ENCODE data around the gene APBA3.
A peak's percentile ranks its signal among the peaks of the same experiment; 100 is the strongest.
"Not testable (repeated sequence)": the region's sequence is repeated elsewhere in the genome, so short reads cannot be mapped to it uniquely, and the experiment has no call there.

Gene APBA3

DNA sequence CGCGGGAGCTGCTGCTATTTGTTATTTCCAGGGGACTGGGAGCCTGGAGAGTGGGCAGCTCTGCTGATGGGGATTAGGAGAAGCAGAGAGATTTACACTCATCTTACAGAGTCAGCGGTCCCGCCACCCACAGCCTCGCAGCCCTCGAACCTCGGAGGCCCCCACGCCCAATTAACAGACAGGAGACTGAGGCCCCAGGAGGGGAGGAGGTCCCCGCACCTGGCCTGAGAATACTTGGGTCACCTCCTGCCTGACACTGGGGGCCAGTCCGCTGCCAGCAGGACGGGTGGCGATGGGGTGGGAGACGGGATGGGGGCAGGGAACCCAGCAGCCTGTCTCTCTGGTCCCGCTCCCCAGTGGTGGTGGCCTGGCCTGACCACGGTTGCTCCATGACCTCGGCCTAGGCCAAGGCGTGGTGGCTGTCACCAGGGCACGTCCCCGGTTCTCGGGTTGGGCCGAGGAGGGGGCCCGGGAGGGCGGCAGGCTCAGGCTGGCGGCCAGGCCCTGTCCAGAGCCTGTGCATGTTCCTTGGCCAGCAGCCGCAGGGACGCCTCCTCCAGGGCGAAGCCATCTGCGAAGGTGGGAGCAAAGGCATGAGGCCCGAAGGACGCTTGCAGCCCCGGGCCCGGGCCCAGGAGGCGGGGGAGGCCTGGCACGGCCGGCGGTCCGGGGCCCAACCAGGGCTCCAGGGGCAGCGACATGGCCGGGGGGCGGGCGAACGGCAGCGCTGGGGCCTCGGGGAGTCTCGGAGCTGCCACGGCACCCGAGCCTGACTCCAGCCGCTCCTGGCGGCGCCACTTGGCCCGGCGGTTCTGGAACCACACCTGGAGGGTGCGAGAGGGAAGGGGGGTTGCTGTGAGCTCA is 8.9 kb upstream of the APBA3 start:
- DNase-seq: no peak

DNA sequence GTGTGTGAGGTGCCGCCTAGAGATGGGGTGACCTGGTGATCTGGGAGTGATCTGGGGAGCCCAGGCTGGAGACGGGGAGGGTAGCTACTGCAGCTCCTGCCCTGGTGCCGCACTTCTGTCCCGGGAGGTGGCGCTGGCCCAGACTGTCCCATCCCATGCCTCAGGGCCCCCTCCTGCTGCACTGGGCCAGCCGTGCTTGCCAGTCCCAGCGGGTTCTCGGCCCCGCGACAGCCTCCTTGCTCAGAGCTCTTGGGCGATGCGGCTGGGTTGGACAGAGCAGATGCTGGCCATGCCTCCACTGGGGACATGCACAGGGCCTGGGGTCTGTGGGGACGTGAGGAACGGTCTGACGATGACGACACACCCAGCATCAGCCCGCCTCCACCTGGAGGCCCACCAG is 8.0 kb upstream of the APBA3 start:
- DNase-seq: no peak

DNA sequence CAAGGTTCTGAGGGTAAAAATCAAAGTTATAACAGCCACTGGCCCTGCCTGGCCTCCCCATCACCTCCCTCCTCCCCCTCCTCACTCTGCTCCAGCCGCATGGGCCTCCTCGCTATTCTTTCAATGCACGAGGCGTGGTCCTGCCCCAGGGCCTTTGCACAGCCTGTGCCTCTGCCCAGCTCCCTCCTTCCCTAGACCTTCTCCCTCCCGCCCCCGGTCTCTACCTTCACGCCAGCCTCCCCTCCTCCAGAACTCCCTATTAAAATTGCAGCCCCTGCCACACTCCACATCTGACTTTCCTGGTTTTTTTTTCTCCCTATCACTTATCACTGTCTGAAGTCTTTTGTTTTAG is 7.2 kb upstream of the APBA3 start:
- DNase-seq: no peak

DNA sequence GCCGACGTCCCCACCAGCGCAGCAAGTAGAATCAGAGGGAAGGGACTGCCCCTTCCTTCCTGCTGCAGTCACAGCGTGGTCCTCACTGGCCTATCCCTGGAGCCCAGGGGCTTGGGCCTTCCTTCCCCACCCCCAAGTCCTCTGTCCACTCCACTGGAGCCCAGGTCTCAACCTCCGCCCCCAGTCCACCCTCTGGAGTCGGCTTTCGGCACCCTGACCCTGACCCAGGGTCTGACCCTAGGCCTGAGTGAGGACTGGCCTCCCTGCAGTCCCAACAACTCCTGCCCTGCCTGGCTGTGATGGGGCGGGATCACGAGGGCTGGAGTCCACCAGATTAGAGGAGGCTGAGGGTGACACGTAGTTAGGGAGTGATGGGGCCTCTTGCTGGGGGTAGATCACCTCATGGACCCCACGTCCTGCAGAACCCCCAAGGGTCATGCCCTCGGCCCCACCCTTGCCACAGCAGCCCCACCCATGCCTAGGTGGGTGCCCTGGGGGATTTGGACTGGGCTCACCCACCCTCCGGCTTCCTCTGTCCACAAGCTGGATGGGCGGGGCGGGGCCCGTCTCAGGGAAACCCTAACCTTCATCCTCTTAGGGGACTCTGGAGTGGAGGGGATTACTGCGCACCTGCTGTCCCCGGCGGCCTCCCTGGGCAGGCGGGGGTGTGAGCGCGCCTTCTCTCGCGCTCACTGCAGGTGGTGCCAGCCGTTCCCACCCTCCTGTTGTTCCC is 6.7 kb upstream of the APBA3 start:
- no peak for DNase-seq

DNA sequence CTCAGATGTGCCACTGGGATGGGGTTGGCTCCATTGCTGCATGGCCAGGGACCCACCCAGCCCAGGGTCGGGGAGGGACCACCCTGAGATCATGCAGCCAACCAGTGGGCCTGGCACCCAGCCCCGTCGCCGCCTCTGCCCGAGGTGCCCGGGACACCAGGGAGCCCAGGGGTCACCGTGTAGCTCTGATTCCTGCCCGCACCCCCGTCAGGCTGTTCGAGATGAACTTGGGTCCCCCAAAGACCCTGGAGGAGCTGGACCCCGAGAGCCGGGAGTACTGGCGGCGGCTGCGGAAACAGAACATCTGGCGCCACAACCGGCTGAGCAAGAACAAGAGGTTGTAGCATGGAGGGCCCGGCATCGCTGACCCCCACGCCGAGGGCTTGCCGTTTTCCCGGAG is 5.6 kb upstream of the APBA3 start:
- DNase-seq: no peak

DNA sequence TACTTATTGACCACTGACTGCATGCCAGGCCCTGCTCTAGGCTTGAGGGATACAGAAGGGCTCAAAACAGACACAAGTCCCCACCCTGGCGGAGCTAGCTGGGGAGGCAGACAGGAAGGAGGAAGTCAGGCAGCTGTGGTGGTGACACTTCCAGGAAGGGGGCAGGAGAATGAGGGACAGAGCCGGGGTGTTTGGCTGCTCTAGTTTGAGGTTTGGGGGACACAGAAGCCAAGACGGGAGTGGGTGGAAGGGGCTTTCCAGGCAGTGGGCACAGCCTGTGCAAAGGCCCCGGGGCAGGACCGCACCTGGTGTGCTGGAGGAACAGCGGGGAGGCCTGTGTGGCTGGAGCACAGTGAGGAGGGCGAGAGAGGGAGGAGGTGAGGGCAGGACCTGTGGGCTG is 5.0 kb upstream of the APBA3 start:
- DNase-seq: no peak

DNA sequence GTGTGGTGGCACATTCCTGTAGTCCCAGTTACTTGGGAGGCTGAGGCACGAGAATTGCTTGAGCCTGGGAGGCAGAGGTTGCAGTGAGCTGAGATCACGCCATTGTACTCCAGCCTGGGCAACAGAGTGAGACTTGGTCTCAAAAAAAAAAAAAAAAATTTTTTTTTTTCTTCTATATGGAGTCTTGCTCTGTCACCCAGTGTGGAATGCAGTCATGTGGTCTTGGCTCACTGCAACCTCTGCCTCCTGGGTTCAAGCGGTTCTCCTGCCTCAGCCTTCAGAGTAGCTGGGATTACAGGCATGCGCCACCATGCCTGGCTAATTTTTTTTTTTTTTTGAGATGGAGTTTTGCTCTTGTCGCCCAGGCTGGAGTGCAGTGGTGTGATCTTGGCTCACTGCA is 4.3 kb upstream of the APBA3 start:
- DNase-seq: not testable (repeated sequence)

DNA sequence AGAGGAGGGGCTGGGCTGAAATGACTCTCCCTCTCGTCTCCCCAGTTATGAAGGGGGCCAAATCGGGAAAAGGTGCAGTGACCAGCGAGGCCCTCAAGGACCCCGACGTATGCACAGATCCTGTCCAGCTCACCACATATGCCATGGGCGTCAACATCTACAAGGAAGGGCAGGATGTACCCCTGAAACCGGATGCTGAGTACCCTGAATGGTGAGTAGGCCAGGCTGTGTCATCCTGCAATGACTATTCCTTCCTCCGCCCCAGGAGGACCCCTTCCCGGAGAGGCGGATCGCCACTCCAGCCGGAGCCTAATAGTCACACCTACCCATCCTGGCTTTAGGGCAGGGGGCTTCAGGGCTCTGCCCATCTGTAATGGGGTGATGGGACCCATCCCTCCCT is 3.6 kb upstream of the APBA3 start:
- DNase-seq: no peak

DNA sequence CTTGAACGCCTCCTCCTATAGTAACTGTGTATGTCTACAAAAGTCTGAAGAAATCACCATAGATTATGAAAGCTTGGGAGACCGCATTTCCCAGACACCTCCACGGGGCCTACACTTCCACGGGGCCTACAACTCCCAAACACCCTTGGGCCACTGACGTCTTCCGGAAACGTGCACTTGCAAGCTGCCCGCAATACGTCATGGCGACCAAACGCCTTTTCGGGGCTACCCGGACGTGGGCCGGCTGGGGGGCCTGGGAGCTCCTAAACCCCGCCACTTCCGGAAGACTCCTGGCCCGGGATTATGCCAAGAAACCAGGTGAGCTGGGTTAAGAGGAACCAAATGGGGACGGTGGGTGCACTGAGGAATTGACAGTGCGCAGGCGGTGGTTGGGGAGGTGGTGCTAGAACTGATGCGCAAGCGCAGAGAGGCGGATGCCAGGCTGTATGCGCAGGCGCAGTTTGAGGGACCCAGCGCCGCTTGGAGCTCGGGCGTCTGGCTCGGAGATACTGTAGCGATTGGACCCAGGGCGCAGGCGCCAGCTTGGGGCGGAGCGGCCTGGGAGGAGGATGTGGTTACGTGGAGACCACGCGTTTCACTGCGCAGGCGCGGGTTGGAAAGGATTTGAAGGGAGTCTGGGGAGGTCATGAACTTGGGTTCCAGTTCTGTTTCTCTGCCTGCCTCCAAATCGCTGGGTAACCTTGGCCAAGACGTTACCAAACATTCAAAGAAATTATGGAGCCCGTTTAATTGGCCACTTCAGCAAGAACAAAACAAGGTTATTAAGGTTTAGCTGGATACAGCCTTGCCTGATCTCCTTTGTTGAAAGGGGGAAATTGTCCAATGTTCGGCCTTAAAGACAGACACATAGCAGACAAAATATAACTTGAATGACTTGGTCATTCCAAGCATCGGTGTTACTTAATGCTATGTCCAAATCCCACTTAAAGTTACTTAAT is 1.3 kb upstream of the APBA3 start, which contains the start of gene MRPL54:
MRPL54 (plus strand) TSS at position 182 of the 959 bp plus-strand sequence; CDS start at position 201, 19 bp downstream.
- DNase-seq: peak; percentile 96

DNA sequence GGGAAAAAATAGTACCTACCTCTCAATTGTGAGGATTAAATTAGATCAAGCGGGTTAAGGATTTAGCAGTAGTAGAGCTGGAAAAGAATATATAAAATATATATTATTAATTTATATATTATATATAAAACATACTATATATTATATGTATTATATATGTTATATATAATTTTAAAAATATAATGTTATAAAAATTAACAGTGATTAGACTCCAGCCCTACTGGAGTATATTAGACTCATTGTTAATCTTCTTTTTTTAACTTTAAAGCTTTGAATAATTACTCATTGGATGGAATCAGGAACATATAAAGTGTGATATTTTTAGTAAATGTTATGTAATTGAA is 610 bp upstream of the APBA3 start:
- no peak for DNase-seq

DNA sequence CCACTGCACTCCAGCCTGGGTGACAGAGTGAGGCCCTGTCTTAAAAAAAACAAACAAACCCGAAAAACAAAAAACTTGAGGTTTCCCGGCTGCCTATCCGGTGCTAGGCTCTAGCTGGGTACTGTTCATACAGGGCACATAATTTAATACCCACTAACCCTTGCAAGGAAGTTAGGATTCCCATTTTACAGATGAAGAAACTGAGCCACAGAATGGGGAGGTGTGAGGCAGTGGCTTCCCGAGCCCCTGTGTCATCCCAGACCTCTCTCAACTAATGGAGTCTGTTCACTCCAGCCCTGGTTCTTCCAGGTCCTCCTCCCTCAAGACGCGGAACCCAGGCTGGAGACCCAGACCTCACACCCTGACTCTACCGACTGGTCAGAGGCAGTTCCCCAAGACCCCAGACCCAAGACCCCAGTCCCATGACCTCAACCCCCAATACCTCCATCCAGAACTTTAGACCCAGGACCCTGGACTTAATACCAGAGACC is 576 bp downstream of the APBA3 start:
- no peak for DNase-seq

DNA sequence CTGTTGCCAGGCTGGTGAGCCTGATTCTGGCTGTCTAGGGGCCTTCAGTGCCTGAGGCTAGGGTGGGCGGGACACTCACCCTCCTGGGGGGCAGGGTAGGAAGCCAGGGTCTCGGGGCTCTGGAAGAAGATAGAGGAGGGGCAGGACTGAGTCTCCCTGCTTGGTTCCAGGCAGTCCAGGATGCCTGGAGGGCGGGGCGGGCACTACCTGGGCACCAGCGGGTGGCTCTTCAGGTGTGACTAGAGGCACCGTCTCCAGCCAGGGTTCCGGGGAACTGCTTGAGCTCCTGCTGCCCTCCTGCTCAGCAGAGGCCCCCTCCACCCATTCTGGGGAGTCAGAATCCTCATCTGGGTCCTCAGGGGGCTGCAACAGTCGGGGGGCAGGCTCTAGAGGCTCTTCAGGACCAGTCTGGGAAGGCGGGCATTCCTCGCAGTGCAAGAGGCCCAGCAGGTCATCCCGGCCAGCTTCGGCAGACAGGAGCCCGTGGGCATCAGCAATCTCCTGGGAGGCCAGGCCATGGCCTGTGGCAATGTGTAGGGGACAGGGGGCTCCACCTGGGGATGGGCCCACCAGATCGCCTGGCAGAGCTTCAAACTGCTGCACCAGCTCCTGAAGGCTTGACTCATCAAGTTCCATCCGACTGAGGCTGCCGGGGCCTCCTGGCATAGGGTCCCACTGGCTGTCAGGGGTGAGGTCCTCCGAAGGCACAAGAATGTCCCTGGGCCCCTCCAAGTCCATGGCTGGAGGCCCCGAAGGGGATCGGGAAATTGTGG is 1.8 kb downstream of the APBA3 start:
- no peak for DNase-seq

DNA sequence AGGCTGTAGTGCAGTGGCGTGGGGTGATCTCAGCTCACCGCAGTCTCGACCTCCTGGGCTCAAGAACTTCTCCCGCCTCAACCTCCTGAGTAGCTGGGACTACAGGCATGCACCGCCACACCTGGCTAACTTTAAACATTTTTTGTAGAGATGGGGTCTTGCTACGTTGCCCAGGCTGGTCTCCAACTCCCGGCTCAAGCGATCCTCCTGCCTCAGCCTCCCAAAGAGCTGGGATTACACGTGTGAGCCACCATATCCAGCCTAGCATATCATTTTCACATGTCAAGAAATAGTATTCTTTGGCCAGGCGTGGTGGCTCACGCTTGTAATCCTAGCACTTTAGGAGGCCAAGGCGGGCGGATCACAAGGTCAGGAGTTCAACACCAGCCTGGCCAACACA is 3.2 kb downstream of the APBA3 start:
- DNase-seq: not testable (repeated sequence)

DNA sequence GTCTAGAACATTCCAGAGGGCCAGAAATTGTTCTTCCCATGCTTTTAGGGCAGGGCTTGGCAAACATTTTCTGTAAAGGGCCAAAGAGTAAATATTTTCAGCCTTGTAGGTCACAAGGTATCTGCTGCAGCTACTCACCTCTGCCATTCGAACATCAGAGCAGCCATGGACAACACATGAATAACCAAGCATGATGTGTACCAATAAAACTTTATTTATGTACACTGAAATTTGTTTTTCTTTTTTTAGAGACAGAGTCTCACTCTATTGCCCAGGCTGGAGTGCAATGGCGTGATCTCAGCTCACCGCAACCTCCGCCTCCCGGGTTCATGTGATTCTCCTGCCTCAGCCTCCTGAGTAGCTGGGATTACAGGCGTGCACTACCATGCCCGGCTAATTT is 3.8 kb downstream of the APBA3 start:
- DNase-seq: not testable (repeated sequence)

DNA sequence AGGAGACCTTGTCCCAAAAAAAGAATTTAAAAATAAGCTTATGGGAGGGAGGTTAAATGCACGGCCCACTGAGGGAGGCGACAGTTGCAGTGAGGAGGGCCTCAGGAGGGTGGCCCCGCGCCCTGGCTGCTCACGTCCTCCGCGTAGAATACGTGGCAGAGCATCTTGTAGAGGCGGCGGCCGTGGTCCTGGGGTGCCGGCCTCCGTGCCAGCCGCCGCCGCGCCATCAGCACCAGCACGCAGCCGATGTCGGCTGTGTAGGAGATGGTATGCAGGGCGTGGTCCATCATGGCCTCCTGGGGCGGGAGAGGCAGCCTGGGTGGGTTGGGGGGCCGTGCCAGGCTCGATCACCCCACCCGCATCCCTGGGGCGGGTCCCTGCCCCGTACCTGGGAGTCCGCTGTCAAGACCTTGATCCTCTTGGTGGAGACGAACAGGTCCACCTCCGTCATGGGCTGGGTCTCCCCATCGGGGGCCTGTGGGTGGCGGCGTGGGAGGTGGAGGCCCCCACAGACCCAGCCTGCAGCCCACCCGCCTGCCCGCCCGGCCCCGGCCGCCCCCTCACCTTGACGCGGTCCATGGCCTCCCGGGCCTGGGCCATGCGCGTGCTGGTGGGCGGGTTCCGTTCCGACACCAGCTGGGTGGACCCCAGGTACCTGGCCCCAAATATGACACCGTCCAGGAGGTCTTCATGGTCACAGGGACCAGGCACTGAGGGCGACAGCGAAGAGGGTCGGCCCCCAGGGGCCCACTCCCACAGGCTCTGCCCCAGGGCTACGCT is 7.7 kb downstream of the APBA3 start:
- DNase-seq: no peak

DNA sequence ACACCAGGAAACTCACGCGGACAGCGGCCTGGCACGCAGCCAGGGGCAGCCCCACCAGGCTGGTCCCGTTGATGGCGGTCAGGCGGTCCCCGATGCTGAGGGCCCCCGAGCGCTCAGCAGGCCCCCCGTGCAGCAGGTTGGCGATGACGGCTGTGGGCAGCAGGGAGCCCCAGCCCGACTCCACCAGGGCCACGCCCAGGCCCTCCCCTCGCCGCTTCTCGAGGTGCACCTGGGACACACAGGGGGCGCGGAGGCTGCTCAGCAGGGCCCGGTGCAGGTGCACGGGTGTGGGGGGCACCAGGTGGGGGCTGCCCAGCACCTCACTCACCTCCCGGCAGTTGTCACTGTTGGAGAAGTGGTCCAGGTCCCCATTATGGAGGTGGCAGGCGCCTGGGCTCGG is 9.0 kb downstream of the APBA3 start:
- no peak for DNase-seq

DNA sequence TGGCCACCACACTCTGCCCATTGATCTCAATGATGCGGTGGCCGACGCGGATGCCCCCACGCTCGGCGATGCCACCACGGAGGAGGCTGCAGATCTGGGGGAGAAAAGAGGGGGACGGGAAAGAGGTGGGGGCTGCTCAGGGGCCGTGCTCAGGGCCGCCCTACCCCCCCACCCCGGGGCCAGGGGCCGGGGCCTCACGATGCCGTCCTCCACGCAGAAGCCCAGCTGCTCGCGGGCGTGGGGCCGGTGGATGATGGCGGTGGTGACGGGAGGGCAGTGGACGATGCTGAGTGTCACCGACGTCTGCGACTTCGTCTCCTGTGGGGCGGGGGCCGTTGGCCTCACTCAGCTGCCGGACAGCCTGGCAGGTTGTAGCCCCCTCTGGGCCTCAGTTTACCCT is 10.3 kb downstream of the APBA3 start:
- DNase-seq: no peak

DNA sequence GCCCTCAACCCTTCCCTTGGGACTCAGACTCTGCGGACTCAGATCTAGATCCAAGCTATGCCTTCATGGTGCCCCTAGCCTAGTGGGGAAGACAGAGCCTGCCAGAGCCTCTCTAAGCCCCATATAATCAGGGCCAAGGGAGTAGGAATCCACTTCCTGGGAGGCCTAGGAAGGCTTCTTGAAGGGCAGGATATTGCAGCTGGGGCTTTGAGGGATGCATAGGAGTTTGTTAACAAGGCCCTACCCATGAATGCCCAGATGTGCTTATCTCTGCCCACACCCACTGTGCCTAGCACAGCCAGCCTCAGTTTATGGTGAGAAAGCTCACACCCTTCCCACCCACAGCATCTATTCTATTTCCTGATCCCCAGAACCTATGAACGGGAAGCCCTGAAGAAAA is 11.3 kb downstream of the APBA3 start:
- no peak for DNase-seq

DNA sequence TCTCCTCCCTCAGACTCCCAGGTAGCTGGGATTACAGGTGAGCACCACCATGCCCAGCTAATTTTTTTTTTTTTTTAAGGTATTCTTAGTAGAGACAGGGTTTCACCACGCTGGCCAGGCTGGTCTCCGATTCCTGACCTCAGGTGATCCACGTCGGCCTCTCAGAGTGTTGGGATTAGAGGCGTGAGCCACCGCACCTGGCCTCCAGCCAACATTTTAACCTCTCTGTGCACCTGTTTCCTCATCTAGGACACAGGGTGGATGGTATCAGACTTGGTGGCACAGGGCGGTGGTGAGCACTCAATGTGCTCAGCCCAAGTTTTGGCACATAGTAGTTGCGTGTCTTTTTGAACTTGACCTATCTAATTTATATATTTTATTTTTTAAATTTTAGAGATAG is 12.5 kb downstream of the APBA3 start:
- no peak for DNase-seq

DNA sequence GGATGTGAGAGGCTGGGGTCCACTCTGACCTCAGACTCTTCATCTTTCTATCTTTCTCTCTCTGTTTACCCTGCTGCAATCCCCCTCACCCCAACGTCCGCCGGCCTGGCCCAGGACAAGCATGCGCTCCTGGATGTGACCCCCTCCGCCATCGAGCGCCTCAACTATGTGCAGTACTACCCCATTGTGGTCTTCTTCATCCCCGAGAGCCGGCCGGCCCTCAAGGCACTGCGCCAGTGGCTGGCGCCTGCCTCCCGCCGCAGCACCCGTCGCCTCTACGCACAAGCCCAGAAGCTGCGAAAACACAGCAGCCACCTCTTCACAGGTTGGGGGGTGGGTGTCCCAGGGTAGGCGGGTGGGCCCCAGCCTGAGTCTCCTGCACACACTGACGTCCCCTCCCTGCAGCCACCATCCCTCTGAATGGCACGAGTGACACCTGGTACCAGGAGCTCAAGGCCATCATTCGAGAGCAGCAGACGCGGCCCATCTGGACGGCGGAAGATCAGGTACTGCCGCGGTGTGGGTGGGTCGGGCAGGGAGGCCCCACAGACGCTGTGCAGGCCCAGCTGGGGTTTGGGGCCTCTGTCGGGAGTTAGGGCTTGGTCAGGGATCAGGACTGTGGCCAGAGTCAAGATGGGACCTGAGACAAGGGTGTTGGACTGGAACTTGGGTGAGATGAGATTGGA is 15.0 kb downstream of the APBA3 start:
- no peak for DNase-seq
